Epithelial cell of proximal tubule (primary cell): ENCODE measurements around the gene NCR2. TPM values are rescaled to one million over a fixed set of nuclear protein-coding genes. Genes with fewer than 3 reads are reported as not detected.
"Not testable (repeated sequence)": the region's sequence is repeated elsewhere in the genome, so short reads cannot be mapped to it uniquely, and the experiment has no call there.

Experiments
- DNase-seq: peaks from one replicate; pipeline ENCODE4 v3.0.0-alpha.2; 2011; ENCODE audit warnings: low read depth
- H3K4me3 ChIP-seq: 2 replicates; pipeline ENCODE4 v1.5.1; 2011; ENCODE audit warnings: low read depth, mild to moderate bottlenecking, low read length
- total RNA-seq: library from RNA; depleted of rRNA; stranded (reverse); fragments of >200 nt; gene quantifications from 2 replicates; pipeline ENCODE4 v1.2.3, GENCODE V29; 2015
- TF ChIP-seq, protein P1 (sequence below): conservative IDR thresholded peaks from 2 replicates; pipeline ENCODE4 v1.5.1; 2012; ENCODE audit warnings: low read depth, mild to moderate bottlenecking, low read length

Gene NCR2
- total RNA-seq, 1 donor from 2014 or later = not detected

DNA sequence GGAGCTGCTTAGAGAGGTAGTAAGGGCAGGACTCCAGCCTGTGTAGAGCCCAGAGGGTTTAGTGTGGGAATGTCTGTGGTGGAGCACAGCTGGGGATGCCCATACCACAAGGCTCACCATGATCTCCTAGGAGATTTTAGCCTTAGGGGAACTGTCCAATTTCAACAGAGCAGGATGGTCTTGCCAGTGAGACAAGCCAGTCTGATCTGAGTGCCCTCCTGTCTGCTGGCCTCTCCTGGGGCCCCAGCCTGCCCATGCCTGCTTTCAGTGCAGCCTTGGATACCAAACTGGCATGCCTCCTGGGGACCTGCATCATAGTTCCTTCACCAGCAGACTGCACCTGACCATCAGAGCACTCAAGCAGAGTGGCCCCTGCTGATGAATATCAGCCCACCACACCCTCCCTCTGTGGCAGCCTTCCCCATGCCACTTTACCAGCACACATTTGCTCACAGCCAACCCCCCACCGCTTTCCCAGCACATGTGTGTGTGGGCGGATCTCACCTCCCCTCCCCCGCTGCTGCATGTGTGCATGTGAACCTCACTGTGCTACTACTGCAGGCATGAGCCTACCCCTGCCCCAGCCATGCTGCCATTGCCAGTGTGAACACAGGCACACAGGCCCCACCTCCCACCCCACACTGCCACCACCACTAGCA is 41.1 kb upstream of the NCR2 start:
- no peak overlapping the region for H3K4me3 ChIP-seq
- no peak for DNase-seq
- TF ChIP-seq, protein P1, sequence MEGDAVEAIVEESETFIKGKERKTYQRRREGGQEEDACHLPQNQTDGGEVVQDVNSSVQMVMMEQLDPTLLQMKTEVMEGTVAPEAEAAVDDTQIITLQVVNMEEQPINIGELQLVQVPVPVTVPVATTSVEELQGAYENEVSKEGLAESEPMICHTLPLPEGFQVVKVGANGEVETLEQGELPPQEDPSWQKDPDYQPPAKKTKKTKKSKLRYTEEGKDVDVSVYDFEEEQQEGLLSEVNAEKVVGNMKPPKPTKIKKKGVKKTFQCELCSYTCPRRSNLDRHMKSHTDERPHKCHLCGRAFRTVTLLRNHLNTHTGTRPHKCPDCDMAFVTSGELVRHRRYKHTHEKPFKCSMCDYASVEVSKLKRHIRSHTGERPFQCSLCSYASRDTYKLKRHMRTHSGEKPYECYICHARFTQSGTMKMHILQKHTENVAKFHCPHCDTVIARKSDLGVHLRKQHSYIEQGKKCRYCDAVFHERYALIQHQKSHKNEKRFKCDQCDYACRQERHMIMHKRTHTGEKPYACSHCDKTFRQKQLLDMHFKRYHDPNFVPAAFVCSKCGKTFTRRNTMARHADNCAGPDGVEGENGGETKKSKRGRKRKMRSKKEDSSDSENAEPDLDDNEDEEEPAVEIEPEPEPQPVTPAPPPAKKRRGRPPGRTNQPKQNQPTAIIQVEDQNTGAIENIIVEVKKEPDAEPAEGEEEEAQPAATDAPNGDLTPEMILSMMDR = no peak

DNA sequence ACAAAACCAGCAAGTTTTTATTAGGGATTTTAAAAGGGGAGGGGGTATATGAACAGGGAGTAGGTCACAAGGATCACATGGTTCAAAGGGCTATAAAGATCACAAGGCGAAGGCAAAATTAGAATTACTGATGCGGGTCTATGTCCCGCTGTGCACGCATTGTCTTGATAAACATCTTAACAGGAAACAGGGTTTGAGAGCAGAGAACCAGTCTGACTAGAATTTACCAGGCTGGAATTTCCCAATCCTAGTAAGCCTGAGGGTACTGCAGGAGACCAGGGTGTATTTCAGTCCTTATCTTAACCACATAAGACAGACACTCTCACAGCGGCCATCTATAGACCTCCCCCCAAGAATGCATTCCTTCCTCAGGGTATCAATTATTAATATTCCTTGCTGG is 38.2 kb upstream of the NCR2 start:
- DNase-seq = not testable (repeated sequence)

DNA sequence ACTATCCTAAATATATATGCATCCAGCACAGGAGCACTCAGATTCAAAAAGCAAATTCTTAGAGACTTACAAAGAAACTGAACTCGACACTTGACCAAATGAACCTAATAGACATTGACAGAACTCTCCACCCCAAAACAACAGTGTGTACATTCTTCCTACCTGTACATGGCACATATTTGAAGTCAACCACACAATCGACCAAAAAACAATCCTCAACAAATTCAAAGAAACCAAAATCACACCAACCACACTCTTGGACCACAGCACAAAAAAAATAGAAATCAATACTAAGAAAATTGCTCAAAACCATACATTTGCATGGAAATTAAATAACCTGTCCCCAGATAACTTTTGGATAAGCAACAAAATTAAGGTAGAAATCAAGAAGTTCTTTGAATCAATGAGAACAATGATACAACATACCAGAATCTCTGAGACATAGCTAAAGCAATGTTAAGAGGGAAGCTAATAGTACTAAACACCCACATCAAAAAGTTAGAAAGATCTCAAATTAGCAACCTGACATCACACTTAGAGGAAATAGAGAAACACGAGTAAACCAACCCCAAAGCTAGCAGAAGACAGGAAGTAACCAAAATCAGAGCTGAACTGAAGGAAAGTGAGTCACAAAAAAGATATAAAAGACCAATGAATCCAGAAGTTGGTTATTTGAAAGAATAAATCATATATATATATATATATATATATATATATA is 36.5 kb upstream of the NCR2 start:
- no peak for DNase-seq
- TF ChIP-seq, protein P1 = no peak
- H3K4me3 ChIP-seq = no peak overlapping the region

More for the DNA sequence above, 38.2 kb upstream of the NCR2 start:
- not testable (repeated sequence) for H3K4me3 ChIP-seq

DNA sequence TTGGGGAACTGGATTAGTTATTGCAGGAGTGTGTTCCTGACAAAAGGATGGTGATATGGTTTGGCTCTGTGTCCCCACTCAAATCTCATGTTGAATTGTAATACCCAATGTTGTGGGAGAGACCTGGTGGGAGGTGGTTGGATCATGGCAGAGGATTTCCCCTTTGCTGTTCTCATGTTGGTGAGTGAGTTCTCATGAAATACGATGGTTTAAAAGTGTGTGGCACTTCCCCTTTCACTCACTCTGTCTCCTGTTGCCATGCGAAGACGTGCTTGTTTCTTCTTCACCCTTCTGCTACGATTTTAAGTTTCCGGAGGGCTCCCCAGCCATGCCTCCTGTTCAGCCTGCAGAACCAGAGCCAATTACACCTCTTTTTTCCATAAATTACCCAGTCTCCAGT is 32.8 kb upstream of the NCR2 start:
- TF ChIP-seq, protein P1 = no peak
- no peak overlapping the region for H3K4me3 ChIP-seq

DNA sequence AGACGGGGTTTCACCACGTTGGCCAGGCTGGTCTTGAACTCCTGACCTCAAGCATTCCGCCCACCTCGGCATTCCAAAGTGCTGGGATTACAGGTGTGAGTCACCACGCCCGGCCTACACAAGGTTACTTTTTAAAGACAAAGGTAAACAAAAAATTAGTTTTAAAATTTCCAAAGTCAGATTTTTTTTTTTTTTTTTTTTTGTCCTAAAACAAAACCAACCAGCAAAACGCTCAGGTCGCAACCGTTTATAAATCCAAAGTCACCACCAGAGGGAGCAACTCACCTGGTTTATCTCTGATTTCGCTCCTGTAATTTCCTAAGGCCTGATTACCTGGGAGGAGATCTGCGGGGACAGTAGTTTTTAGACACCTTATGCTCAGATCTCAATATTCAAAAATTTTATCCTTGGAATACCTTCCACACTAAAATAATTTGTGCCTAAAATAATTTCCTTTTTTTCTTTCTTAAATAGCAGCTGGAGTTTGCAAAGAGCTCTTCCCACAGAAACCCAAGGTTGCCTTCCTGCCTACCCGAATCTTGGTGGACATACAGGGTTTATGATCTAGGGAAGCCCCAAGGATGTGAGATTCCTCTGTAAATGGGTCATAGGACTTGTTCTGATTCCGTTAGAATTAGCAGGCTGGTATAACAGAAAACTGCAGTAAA is 29.1 kb upstream of the NCR2 start:
- DNase-seq = peak; percentile 22
- TF ChIP-seq, protein P1 = peak; percentile 70

More for the DNA sequence above, 32.8 kb upstream of the NCR2 start:
- DNase-seq = no peak

DNA sequence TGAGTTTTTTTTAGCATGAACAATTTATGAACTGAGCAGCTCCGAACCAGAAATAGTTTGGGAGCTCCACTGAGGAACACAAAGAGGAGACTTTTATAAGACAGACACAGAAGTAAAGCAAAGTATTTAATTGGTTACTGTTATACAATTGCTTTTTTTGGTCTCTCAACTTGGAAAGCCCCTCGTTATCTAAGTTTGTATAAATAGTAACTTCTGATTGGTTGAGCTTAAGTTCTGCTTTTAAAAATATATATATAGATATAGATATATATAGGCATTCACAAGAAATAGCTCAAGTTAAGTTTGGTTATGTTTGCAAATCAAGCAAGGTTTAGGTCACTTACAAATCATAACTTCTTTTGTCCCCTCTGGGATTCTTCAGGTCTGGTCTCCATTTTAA is 20.2 kb upstream of the NCR2 start:
- no peak overlapping the region for H3K4me3 ChIP-seq
- TF ChIP-seq, protein P1 = no peak
- no peak for DNase-seq

More for the DNA sequence above, 29.1 kb upstream of the NCR2 start:
- H3K4me3 ChIP-seq = no peak overlapping the region

DNA sequence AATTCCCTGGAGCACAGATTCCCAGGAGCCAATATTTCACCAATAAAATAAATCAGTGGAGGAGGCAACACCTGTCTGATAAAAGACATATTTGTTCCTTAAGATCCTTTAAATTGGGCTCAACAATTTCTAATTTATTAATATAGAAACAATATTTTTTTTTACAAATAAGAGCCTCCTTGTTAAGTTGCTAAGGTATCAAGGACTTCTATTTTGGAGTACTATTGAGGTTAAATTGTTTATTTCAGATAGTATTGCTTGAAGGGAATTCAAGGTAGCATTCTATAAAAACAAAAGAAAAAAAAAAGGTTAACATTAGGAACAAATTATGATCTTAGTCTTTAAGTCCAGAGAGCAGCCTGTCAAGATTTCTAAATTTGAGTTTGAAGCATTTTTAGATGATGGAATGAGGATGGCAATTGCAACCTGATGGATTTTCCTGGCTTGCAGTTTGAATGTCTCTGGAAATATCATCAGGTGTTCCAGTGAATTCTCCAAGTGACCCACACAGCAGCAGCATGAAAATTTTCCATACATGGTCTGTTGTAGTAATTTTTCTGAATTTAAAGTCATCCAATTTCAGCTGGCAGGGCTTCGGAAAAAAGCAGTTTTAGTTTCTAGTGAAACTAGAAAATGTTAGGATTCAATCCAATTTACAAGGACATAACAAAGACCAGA is 19.3 kb upstream of the NCR2 start:
- TF ChIP-seq, protein P1 = no peak
- DNase-seq = no peak
- H3K4me3 ChIP-seq = no peak overlapping the region
